Omental fat pad (tissue), 4 donors: Measurements from ENCODE around the gene KIRREL3. TPM values are rescaled to one million over a fixed set of nuclear protein-coding genes. Genes with fewer than 3 reads are reported as not detected.

Experiments used
- ATAC-seq: fragments of 150-250 bp; one replicate; pipeline ENCODE4 v1.9.1; 2016; ENCODE audit warnings: mild to moderate bottlenecking, moderate library complexity; ENCODE audit not compliant: low FRiP score
- DNase-seq: peaks from one replicate; pipeline ENCODE4 v3.0.0-alpha.2; 2019; ENCODE audit warnings: low spot score
- CTCF ChIP-seq, 3 donors: fragments of 450-650 bp; IDR thresholded peaks; one replicate each; pipeline ENCODE4 v1.5.1; 2016 to 2017; ENCODE audit warnings: antibody characterized with exemption in 3 of 3, mild to moderate bottlenecking in 3 of 3, moderate library complexity in 2 of 3
- total RNA-seq, 4 donors: library from RNA; depleted of rRNA; stranded (reverse); fragments of >200 nt; gene quantifications; one replicate each; pipeline ENCODE4 v1.1.0, GENCODE V29; 2016

KIRREL3 gene
- total RNA-seq, 4 donors from 2014 or later, result 0.09 to 0.60 TPM; not detected in 2

GRCh38 chr11:126704096-126704495 lies 296.5 kb downstream of the KIRREL3 start:
- ATAC-seq (no peak), DNase-seq (no peak)
- TF ChIP-seq CTCF (IDR thresholded peaks at IDR 0.05), result no peak

GRCh38 chr11:126703662-126704061 lies 296.9 kb downstream of the KIRREL3 start:
- no peak for ATAC-seq
- no peak for TF ChIP-seq CTCF (IDR thresholded peaks at IDR 0.05)
- DNase-seq, result no peak

GRCh38 chr11:126702987-126703386 lies 297.6 kb downstream of the KIRREL3 start:
- DNase-seq (no peak), ATAC-seq (no peak)
- TF ChIP-seq CTCF (IDR thresholded peaks at IDR 0.05), result no peak

GRCh38 chr11:126702165-126702720 lies 298.3 kb downstream of the KIRREL3 start:
- TF ChIP-seq CTCF (IDR thresholded peaks at IDR 0.05), result no peak
- no peak for DNase-seq
- ATAC-seq, result no peak

GRCh38 chr11:126701520-126701897 lies 299.1 kb downstream of the KIRREL3 start:
- no peak for DNase-seq
- no peak for TF ChIP-seq CTCF (IDR thresholded peaks at IDR 0.05)
- ATAC-seq, result no peak

- DNase-seq, result no peak
- no peak for ATAC-seq
- no peak for TF ChIP-seq CTCF (IDR thresholded peaks at IDR 0.05)
Observed at GRCh38 chr11:126700768-126701519, 299.6 kb downstream of the KIRREL3 start.

GRCh38 chr11:126698576-126698975 lies 302.0 kb downstream of the KIRREL3 start:
- no peak for TF ChIP-seq CTCF (IDR thresholded peaks at IDR 0.05)
- ATAC-seq, result no peak

More at GRCh38 chr11:126698576-126698975, 302.0 kb downstream of the KIRREL3 start:
- no peak for DNase-seq
